Medulla oblongata (tissue), 1 donor: Measurements from ENCODE around the gene SLC10A3.
"Not testable (repeated sequence)": the region's sequence is repeated elsewhere in the genome, so short reads cannot be mapped to it uniquely, and the experiment has no call there.

Source experiments
- DNase-seq: peaks from one replicate; pipeline ENCODE4 v3.0.0-alpha.2; 2015; ENCODE audit errors: extremely low spot score

The SLC10A3 gene

GRCh38 chrX:154508384-154508745 is 17.9 kb upstream of the SLC10A3 start:
- DNase-seq, result no peak

- no peak for DNase-seq
Measured at GRCh38 chrX:154507673-154508383, 17.4 kb upstream of the SLC10A3 start.

- no peak for DNase-seq
Measured at GRCh38 chrX:154506483-154507332, 16.3 kb upstream of the SLC10A3 start.

GRCh38 chrX:154505734-154506133 is 15.3 kb upstream of the SLC10A3 start:
- no peak for DNase-seq

- no peak for DNase-seq
Measured at GRCh38 chrX:154502989-154503388, 12.6 kb upstream of the SLC10A3 start.

GRCh38 chrX:154502098-154502497 is 11.7 kb upstream of the SLC10A3 start:
- DNase-seq, result no peak

- not testable (repeated sequence) for DNase-seq
Measured at GRCh38 chrX:154501423-154501822, 11.0 kb upstream of the SLC10A3 start.

- not testable (repeated sequence) for DNase-seq
Measured at GRCh38 chrX:154496591-154497137, 6.2 kb upstream of the SLC10A3 start.

GRCh38 chrX:154495472-154495922 is 5.1 kb upstream of the SLC10A3 start:
- no peak for DNase-seq

GRCh38 chrX:154494715-154495114 is 4.3 kb upstream of the SLC10A3 start:
- no peak for DNase-seq

- DNase-seq, result no peak
Measured at GRCh38 chrX:154490021-154490413, 412 bp downstream of the SLC10A3 start.

- no peak for DNase-seq
Measured at GRCh38 chrX:154489182-154489581, 1.2 kb downstream of the SLC10A3 start.

- DNase-seq, result no peak
Measured at GRCh38 chrX:154488336-154489075, 1.9 kb downstream of the SLC10A3 start.

GRCh38 chrX:154487518-154488290 is 2.7 kb downstream of the SLC10A3 start:
- DNase-seq, result no peak

GRCh38 chrX:154486396-154487207 is 3.8 kb downstream of the SLC10A3 start, which contains the start of gene UBL4A:
Gene UBL4A (minus strand): TSS chrX:154486615. CDS start chrX:154486584, 31 bp downstream.
- no peak for DNase-seq

- DNase-seq, result no peak
Measured at GRCh38 chrX:154486052-154486395, 4.4 kb downstream of the SLC10A3 start.

GRCh38 chrX:154485150-154486051 is 5.0 kb downstream of the SLC10A3 start:
- no peak for DNase-seq

GRCh38 chrX:154484255-154485149 is 5.9 kb downstream of the SLC10A3 start:
- DNase-seq, result no peak
